Cerebellar cortex (tissue), 1 donor: ENCODE data around the gene NUDC.
"Not testable (repeated sequence)": the region's sequence is repeated elsewhere in the genome, so short reads cannot be mapped to it uniquely, and the experiment has no call there.

ENCODE experiments used
- DNase-seq: peaks from one replicate; pipeline ENCODE4 v3.0.0-alpha.2; 2015; ENCODE audit warnings: low spot score

Gene NUDC

DNA sequence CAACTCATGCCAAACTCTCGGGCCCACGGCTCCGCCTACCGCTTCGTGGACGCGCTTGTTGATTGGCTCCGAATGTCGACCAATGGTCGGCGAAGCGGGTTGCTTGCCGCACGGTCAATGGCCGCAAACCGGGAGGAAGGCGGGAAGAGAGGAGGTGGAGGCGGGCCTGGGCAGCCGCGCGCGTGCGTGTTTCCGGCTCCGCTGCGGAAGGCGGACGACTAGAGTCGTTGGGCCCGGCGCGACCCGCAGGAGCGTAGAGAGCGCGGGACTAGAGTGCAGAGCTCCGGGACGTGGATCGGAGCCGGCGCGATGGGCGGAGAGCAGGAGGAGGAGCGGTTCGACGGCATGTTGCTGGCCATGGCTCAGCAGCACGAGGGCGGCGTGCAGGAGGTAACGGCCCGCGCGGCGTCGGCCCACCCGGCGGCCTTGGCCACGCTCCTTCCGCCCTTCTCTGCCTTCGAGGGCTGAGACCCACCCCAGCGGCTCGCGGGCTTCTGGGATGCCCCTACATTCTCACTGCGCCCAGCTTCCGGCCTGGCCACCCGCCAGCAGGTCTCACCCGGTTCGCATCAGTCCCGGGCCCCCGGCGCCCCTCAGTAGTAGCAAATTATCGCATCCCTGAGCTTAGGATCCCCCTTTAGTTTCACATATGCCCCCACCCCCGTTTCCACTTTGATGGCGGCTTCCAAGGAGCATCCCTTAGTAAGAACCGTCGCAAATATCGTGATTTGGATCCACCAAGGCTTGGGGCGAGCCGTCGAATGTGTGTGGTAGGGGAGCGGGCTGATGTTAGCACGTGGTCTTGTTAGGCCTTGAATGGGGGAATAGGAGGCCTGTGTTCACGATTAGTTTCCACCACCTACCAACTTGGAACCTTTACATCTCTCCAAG is at the start of gene NUDC:
NUDC (plus strand) TSS at position 204 of the 891 bp plus-strand sequence; CDS start at position 310, 106 bp downstream.
- peak; percentile 98 for DNase-seq

GRCh38 chr1:26873097-26873496 is 48.4 kb upstream of the NUDC start:
- DNase-seq = not testable (repeated sequence)

GRCh38 chr1:26874896-26875295 is 46.6 kb upstream of the NUDC start:
- DNase-seq = no peak

DNA sequence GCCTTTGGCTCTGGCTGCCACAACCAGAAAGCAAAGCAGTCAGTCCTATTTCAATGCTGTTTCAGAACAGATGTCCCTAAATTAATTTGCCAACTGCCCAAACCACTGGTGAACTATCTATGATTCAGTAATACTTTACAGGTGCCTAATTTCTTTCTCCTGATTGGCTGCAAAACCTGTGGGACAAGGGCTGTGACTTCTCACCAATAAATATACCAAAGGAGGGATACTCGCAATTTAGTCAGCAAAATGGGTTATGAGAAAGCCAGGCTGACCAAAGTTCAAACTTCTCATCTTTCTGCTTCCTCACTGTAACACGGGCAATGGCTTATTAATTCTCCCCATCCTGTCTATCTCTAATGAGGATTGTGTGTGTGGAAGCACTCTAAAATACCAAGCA is 44.2 kb upstream of the NUDC start:
- DNase-seq = no peak

- no peak for DNase-seq
Observed at GRCh38 chr1:26879793-26880192, 41.8 kb upstream of the NUDC start.

GRCh38 chr1:26881611-26882010 is 39.9 kb upstream of the NUDC start:
- not testable (repeated sequence) for DNase-seq

DNA sequence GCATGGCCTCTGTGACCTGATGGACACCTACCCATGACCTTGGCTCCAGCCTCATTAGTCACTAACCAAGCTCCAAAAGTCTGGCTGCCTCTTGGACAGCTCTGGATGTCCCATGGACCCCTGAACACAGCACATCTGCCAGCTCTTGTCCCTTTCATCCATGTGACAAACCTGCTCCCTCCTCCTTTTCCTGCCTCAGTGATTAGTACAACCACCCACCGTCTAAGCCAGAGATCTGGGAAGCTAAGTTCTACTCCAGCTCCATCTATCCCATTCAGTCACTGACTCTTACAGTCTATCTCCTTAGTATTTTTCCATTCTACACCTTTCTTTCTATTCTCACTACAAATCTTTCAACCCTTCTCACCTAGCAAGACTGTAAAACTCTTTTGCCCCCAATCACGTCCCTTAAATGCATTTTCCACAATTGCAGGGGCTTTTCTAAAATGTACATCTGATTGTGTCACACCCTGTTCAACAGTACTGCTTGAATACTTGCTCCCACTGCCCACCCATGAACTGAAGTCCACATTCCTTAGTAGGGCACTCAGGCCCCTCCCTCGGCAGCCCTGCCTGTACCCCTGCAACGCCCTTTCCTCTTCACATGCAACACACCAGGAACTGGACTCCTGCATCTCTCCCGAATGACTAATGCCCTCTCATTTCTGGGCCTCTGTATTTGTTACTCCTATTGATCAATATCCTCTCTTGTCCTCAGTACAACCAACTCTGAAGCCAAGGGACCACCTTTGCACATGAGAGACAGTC is 38.7 kb upstream of the NUDC start:
- no peak for DNase-seq

GRCh38 chr1:26887125-26887524 is 34.4 kb upstream of the NUDC start:
- DNase-seq = peak; percentile 37

DNA sequence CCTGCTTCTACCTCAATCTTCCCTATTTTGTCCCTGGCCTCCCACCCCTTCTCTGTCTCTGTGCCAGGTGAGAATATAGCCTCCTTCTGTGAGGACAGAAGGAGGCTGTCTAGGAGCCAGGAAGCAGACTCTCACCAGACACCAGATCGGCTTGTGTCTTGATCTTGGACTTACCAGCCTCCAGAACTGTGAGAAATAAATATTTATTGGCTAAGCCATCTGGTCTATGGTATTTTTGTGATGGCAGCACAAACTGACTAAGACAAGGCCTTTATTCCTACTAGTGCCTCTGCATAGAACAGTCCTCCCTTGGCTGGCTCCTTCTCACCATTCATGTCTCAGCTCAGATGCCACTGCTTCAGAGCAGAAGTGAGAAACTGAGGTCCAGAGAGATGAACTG is 33.3 kb upstream of the NUDC start:
- DNase-seq = no peak

GRCh38 chr1:26889551-26890466 is 31.7 kb upstream of the NUDC start, which contains the start of gene GPN2:
Gene GPN2, minus strand, starts transcription at chr1:26890283. Its CDS starts 187 bp downstream, at chr1:26890096.
- peak; percentile 81 for DNase-seq

- no peak for DNase-seq
Observed at GRCh38 chr1:26890467-26890796, 31.1 kb upstream of the NUDC start.

DNA sequence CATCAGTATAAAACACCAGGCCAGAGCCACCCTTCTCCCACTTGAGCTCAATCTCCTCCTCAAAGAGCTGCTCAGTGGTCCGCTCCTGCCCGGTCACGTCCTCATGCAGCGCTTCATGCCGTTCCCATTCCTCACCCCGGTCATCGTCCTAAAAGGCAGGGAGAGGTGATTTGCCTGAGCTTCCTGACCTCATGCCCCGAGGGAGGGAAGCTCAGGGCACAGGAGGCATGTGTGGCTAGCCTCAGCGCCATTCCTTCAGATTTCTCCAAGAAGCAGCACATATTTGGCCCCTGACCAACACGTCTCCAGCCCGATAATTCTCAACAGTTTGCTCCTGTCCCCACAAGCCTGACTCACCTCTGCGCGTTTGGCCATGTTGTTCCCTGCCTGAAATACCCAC is 27.3 kb upstream of the NUDC start:
- DNase-seq = no peak

GRCh38 chr1:26897351-26897750 is 24.2 kb upstream of the NUDC start:
- no peak for DNase-seq

DNA sequence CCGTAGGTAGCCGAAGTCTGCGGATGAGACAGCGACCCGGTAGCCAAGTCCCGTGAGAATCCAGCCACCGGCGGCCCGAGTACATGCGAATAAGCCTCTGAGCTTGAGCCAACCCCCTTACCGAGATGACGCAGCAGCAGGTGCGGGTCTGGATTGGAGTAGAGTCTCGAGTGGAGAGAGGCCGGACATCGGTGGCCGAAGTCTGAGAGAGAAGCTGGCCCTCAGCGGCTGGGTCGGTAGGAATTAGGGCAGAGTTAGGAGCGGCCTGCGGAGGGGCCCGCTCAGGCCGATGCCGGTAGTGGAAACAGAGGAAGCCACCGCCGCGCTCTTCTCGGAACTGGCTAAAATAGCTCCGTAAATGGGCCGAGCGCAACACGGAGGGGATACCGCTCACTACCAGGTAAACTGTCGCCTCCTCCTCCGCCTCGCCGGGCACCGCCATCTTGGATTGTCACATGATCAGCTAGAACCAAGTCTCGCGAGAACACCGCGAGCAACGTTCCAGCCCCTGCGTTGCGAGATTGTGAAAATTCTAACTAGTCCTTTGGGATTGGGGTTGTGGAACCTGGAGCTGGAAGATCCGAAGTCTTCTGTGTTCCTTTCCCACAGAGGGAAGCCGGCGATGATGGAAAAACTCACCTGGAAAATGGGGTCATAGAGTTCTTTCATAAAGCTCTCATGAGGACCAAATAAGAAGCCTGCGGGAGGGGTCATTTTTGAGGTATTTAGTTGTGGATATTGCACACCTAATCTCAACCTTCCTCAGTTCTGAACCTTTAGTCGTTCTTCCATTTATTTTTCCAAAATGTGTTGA is 21.3 kb upstream of the NUDC start, which contains the start of gene GPATCH3:
GPATCH3 (minus strand) TSS at position 467 of the 814 bp plus-strand sequence; CDS start at position 442, 25 bp downstream.
- DNase-seq = peak; percentile 94

GRCh38 chr1:26900815-26901511 is 20.6 kb upstream of the NUDC start:
- DNase-seq = no peak

GRCh38 chr1:26907071-26907917 is 14.2 kb upstream of the NUDC start:
- no peak for DNase-seq

GRCh38 chr1:26909951-26910342 is 11.6 kb upstream of the NUDC start:
- no peak for DNase-seq

GRCh38 chr1:26910343-26911160 is 11.0 kb upstream of the NUDC start:
- no peak for DNase-seq
